T-helper 22 cell (primary cell): ENCODE results near the gene FUT3.

Experiments used
- DNase-seq: peaks from one replicate; pipeline ENCODE4 v3.0.0-alpha.2; 2020; ENCODE audit warnings: low read depth

The FUT3 gene

GRCh38 chr19:5800361-5801270 lies 50.6 kb downstream of the FUT3 start:
- DNase-seq, result no peak

- DNase-seq, result no peak
These were observed 51.7 kb downstream of the FUT3 start for GRCh38 chr19:5799247-5800241.

GRCh38 chr19:5798244-5798643 lies 53.0 kb downstream of the FUT3 start:
- no peak for DNase-seq

GRCh38 chr19:5795382-5795919 lies 55.8 kb downstream of the FUT3 start:
- no peak for DNase-seq

DNA sequence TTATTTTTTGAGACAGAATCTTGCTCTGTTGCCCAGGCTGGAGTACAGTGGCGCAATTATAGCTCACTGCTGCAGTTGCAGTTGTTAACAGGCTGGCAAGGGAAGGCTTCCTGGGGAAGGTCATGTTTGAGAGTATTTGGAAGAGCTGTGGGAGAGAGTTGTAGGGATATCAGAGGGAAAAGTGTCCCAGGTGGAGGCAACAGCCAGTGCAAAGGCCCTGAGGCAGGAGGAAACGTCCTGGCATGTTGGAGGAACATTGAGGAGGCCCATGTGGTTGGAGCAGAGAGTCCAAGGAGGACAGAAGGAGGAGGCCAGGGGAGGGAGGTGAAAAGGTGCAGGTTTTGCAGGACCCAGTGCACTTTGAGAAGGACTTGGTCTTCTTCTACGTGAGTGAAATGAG lies 58.1 kb downstream of the FUT3 start:
- no peak for DNase-seq
